ENCODE data around the gene GRK2. TPM values are rescaled to one million over a fixed set of nuclear protein-coding genes. Genes with fewer than 3 reads are reported as not detected.

The GRK2 gene
- total RNA-seq, 2 experiments from 2014 or later: 325 to 341 TPM

- Mint-ChIP-seq H3K4me1 (peaks cover 5% of the 10 kb centered on the region), H3K4me3 (peak overlapping the region; percentile 68), H3K9me3 (no peaks in the 10 kb centered on the region), H3K27me3 (no peaks in the 10 kb centered on the region), H3K27ac (no peak overlapping the region), H3K36me3 (peaks cover 3% of the 10 kb centered on the region)
- POLR2A ChIA-PET: interaction anchor here (0.7 to 5.6 kb wide), 15 partner anchors 10 to 51 kb away, joined by 3 to 66 read pairs (median 7); partner anchors contain the start of genes ANKRD13D, GRK2 and POLD4
- peak; percentile 31 for ATAC-seq (ENCODE audit: low read depth)
- DNase-seq: peak; percentile 64
Measured at GRCh38 chr11:67303835-67304411, 37.6 kb downstream of the GRK2 start.

- no peaks in the 10 kb centered on the region for H3K36me3 Mint-ChIP-seq
- peaks cover 5% of the 10 kb centered on the region for H3K4me1 Mint-ChIP-seq
- H3K27ac Mint-ChIP-seq: peak overlapping the region; percentile 42
- POLR2A ChIA-PET: interaction anchor here (1.2 to 5.6 kb wide), 6 partner anchors 9 to 42 kb away, joined by 3 to 66 read pairs (median 6); partner anchors contain the start of gene ANKRD13D
- peak overlapping the region; percentile 68 for H3K4me3 Mint-ChIP-seq
- no peaks in the 10 kb centered on the region for H3K9me3 Mint-ChIP-seq
- no peaks in the 10 kb centered on the region for H3K27me3 Mint-ChIP-seq
- no peak for ATAC-seq (ENCODE audit: low read depth)
- no peak for DNase-seq
Measured at GRCh38 chr11:67304511-67305113, 38.3 kb downstream of the GRK2 start.

- ATAC-seq (ENCODE audit: low read depth) (no peak), DNase-seq (no peak)
- POLR2A ChIA-PET: no interaction called here
- Mint-ChIP-seq H3K27ac (no peak overlapping the region), H3K4me1 (peaks cover 6% of the 10 kb centered on the region), H3K4me3 (no peak overlapping the region), H3K36me3 (no peaks in the 10 kb centered on the region), H3K9me3 (no peaks in the 10 kb centered on the region), H3K27me3 (no peaks in the 10 kb centered on the region)
Measured at GRCh38 chr11:67306769-67307544, 40.7 kb downstream of the GRK2 start.

- H3K4me3 Mint-ChIP-seq: no peak overlapping the region
- DNase-seq: no peak
- H3K27ac Mint-ChIP-seq: no peak overlapping the region
- H3K27me3 Mint-ChIP-seq: no peaks in the 10 kb centered on the region
- POLR2A ChIA-PET: interaction anchor here (1.1 to 2.0 kb wide), 2 partner anchors 20 to 36 kb away, joined by 3 to 7 read pairs; no protein-coding TSS in a partner anchor
- no peak for ATAC-seq (ENCODE audit: low read depth)
- no peaks in the 10 kb centered on the region for H3K9me3 Mint-ChIP-seq
- no peaks in the 10 kb centered on the region for H3K36me3 Mint-ChIP-seq
- peaks cover 9% of the 10 kb centered on the region for H3K4me1 Mint-ChIP-seq
Measured at GRCh38 chr11:67307545-67308001, 41.3 kb downstream of the GRK2 start.

GRCh38 chr11:67308031-67308866 lies 42.0 kb downstream of the GRK2 start:
- no peaks in the 10 kb centered on the region for H3K36me3 Mint-ChIP-seq
- POLR2A ChIA-PET: interaction anchor here (0.6 to 2.0 kb wide), 4 partner anchors 9 to 37 kb away, joined by 3 to 7 read pairs (median 3); no protein-coding TSS in a partner anchor
- no peaks in the 10 kb centered on the region for H3K27me3 Mint-ChIP-seq
- H3K9me3 Mint-ChIP-seq: no peaks in the 10 kb centered on the region
- no peak for ATAC-seq (ENCODE audit: low read depth)
- no peak overlapping the region for H3K27ac Mint-ChIP-seq
- H3K4me1 Mint-ChIP-seq: peaks cover 15% of the 10 kb centered on the region
- DNase-seq: no peak
- no peak overlapping the region for H3K4me3 Mint-ChIP-seq

- no peak for ATAC-seq (ENCODE audit: low read depth)
- no peaks in the 10 kb centered on the region for H3K9me3 Mint-ChIP-seq
- POLR2A ChIA-PET: interaction anchor here (0.6 to 2.0 kb wide), 3 partner anchors 8 to 22 kb away, joined by 3 to 7 read pairs (median 3); no protein-coding TSS in a partner anchor
- no peak for DNase-seq
- no peaks in the 10 kb centered on the region for H3K27me3 Mint-ChIP-seq
- H3K36me3 Mint-ChIP-seq: no peaks in the 10 kb centered on the region
- no peak overlapping the region for H3K4me3 Mint-ChIP-seq
- H3K4me1 Mint-ChIP-seq: peaks cover 20% of the 10 kb centered on the region
- no peak overlapping the region for H3K27ac Mint-ChIP-seq
Measured at GRCh38 chr11:67309166-67309565, 42.9 kb downstream of the GRK2 start.

- H3K27me3 Mint-ChIP-seq: no peaks in the 10 kb centered on the region
- H3K36me3 Mint-ChIP-seq: no peaks in the 10 kb centered on the region
- peaks cover 20% of the 10 kb centered on the region for H3K4me1 Mint-ChIP-seq
- H3K9me3 Mint-ChIP-seq: no peaks in the 10 kb centered on the region
- no peak overlapping the region for H3K4me3 Mint-ChIP-seq
- no peak for DNase-seq
- no peak for ATAC-seq (ENCODE audit: low read depth)
- no peak overlapping the region for H3K27ac Mint-ChIP-seq
- POLR2A ChIA-PET: interaction anchor here (0.9 to 2.0 kb wide), 2 partner anchors 16 to 22 kb away, joined by 4 to 7 read pairs; no protein-coding TSS in a partner anchor
Measured at GRCh38 chr11:67309661-67310061, 43.4 kb downstream of the GRK2 start.

- POLR2A ChIA-PET: interaction anchor here (0.9 to 1.1 kb wide), 3 partner anchors 16 to 81 kb away, joined by 3 to 4 read pairs (median 3); partner anchors contain the start of gene RAD9A
- Mint-ChIP-seq H3K27me3 (no peaks in the 10 kb centered on the region), H3K4me3 (no peak overlapping the region), H3K9me3 (no peaks in the 10 kb centered on the region), H3K36me3 (no peaks in the 10 kb centered on the region), H3K27ac (no peak overlapping the region), H3K4me1 (peaks cover 19% of the 10 kb centered on the region)
- DNase-seq: no peak
- ATAC-seq (ENCODE audit: low read depth): no peak
Measured at GRCh38 chr11:67310246-67311050, 44.2 kb downstream of the GRK2 start.

- ATAC-seq (ENCODE audit: low read depth) (no peak), DNase-seq (no peak)
- H3K9me3 Mint-ChIP-seq: no peaks in the 10 kb centered on the region
- no peak overlapping the region for H3K27ac Mint-ChIP-seq
- POLR2A ChIA-PET: interaction anchor here (1.0 to 1.1 kb wide), 2 partner anchors 21 to 81 kb away, joined by 3 read pairs; partner anchors contain the start of gene RAD9A
- H3K36me3 Mint-ChIP-seq: no peaks in the 10 kb centered on the region
- H3K4me1 Mint-ChIP-seq: peaks cover 21% of the 10 kb centered on the region
- H3K4me3 Mint-ChIP-seq: no peak overlapping the region
- no peaks in the 10 kb centered on the region for H3K27me3 Mint-ChIP-seq
Measured at GRCh38 chr11:67311051-67311555, 44.8 kb downstream of the GRK2 start.

- ATAC-seq (ENCODE audit: low read depth) (no peak), DNase-seq (no peak)
- H3K4me1 Mint-ChIP-seq: peaks cover 21% of the 10 kb centered on the region
- peak overlapping the region; percentile 10 for H3K27ac Mint-ChIP-seq
- no peaks in the 10 kb centered on the region for H3K36me3 Mint-ChIP-seq
- no peaks in the 10 kb centered on the region for H3K9me3 Mint-ChIP-seq
- H3K27me3 Mint-ChIP-seq: no peaks in the 10 kb centered on the region
- no peak overlapping the region for H3K4me3 Mint-ChIP-seq
- POLR2A ChIA-PET: interaction anchor here (1.1 kb wide), 1 partner anchor 80 kb away, joined by 3 read pairs; the partner anchor contains the start of gene RAD9A
Measured at GRCh38 chr11:67311556-67312082, 45.3 kb downstream of the GRK2 start.

GRCh38 chr11:67312187-67313021 lies 46.1 kb downstream of the GRK2 start:
- DNase-seq: peak; percentile 34
- H3K4me3 Mint-ChIP-seq: peak overlapping the region; percentile 15
- H3K9me3 Mint-ChIP-seq: no peaks in the 10 kb centered on the region
- peak overlapping the region; percentile 78 for H3K27ac Mint-ChIP-seq
- no peak for ATAC-seq (ENCODE audit: low read depth)
- POLR2A ChIA-PET: interaction anchor here (3.2 kb wide), 1 partner anchor 9 kb away, joined by 18 read pairs; the partner anchor contains the start of gene SSH3
- H3K36me3 Mint-ChIP-seq: no peaks in the 10 kb centered on the region
- H3K27me3 Mint-ChIP-seq: no peaks in the 10 kb centered on the region
- H3K4me1 Mint-ChIP-seq: peaks cover 21% of the 10 kb centered on the region

Measured in activated naive CD8-positive, alpha-beta T cell treated with anti-CD3 and anti-CD28 coated beads, Interleukin-2, amount 10 ng/mL, durations not matched to agents 7 days and 5 days (primary cell).